ENCODE data around the gene SUMF1. TPM values are rescaled to one million over a fixed set of nuclear protein-coding genes. Genes with fewer than 3 reads are reported as not detected.

Gene SUMF1
- total RNA-seq, 1 experiment from 2014 or later: 26.6 TPM

DNA sequence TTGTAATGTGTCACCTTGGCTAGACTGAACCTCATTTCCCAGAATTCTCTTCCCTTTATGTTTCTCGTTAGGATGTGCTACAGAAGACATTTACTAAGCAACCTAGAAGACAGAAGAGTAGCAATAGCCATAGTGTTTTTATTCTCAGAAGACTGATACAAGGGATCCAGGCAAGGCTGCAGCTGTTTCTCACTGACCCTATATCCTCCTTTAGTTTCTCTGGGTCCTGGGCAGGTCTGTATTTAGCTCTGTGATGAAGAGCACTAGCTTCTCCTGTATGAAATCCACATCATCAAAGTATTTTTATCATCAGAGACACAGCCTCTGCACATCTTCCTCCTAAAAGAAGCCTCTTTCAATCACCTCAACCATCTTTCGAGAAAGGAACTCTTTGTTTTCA lies 72.5 kb downstream of the SUMF1 start:
- ATAC-seq (no peak), DNase-seq (ENCODE audit: low read depth, low spot score) (no peak)
- Histone ChIP-seq H3K27me3 (ENCODE audit: insufficient read depth, low read length) (no peaks in the 10 kb centered on the region), H2AFZ (ENCODE audit: low read depth, low read length, poor library complexity, severe bottlenecking) (no peak overlapping the region), H3K36me3 (ENCODE audit: control insufficient read depth in 1 of 2, insufficient read depth in 2 of 2, low read length in 2 of 2) (no peaks in the 10 kb centered on the region), H3K9me3 (ENCODE audit: control insufficient read depth in 1 of 2, insufficient read depth in 1 of 2, low read depth in 1 of 2, low read length in 2 of 2) (no peaks in the 10 kb centered on the region), H3K4me1 (ENCODE audit: control insufficient read depth in 1 of 2, insufficient read depth in 2 of 2, low read length in 2 of 2) (no peaks in the 10 kb centered on the region), H3K4me2 (ENCODE audit: low read length) (no peak overlapping the region), H3K9ac (ENCODE audit: low read length) (no peak overlapping the region), H3K27ac (ENCODE audit: low read depth, low read length) (no peak overlapping the region), H3K79me2 (ENCODE audit: insufficient read depth, low read length) (no peaks in the 10 kb centered on the region), H4K20me1 (ENCODE audit: insufficient read depth) (peaks cover 3% of the 10 kb centered on the region; the same call in 1 of the 2 replicates), H3K9me2 (ENCODE audit: insufficient read depth) (no peaks in the 10 kb centered on the region), H3K4me3 (replicated peaks in 1 of 2; ENCODE audit: low read depth in 1 of 2, low read length in 2 of 2) (no peak overlapping the region)
- BruUV-seq (replicated peaks): no TSS peak
- POLR2A ChIA-PET: no interaction called here
- intact Hi-C loops (cut with micrococcal nuclease): no loop called here
- CTCF ChIA-PET: no interaction called here
- RAD21 ChIA-PET (ENCODE audit: low non-redundant PET in 1 of 2, low total read pairs in 2 of 2, uncharacterized antibody in 2 of 2, unreplicated experiment in 2 of 2): no interaction called here
- no peak for TF ChIP-seq CBX3 (IDR thresholded peaks at IDR 0.05; ENCODE audit: low read depth)
- TF ChIP-seq POLR2AphosphoS5 (IDR thresholded peaks at IDR 0.05; ENCODE audit: low read depth, low read length): no peak
- no peak for TF ChIP-seq EZH2 (IDR thresholded peaks at IDR 0.05)
- TF ChIP-seq YY1 (IDR thresholded peaks at IDR 0.05; ENCODE audit: extremely low read depth, insufficient replicate concordance, low read depth, low read length): no peak
- TF ChIP-seq RAD21 (IDR thresholded peaks at IDR 0.05; ENCODE audit: low read depth): no peak
- no peak for TF ChIP-seq JUND (IDR thresholded peaks at IDR 0.05)
- no peak for TF ChIP-seq EZH2phosphoT487 (IDR thresholded peaks at IDR 0.05; ENCODE audit: borderline replicate concordance)
- TF ChIP-seq, protein P1, sequence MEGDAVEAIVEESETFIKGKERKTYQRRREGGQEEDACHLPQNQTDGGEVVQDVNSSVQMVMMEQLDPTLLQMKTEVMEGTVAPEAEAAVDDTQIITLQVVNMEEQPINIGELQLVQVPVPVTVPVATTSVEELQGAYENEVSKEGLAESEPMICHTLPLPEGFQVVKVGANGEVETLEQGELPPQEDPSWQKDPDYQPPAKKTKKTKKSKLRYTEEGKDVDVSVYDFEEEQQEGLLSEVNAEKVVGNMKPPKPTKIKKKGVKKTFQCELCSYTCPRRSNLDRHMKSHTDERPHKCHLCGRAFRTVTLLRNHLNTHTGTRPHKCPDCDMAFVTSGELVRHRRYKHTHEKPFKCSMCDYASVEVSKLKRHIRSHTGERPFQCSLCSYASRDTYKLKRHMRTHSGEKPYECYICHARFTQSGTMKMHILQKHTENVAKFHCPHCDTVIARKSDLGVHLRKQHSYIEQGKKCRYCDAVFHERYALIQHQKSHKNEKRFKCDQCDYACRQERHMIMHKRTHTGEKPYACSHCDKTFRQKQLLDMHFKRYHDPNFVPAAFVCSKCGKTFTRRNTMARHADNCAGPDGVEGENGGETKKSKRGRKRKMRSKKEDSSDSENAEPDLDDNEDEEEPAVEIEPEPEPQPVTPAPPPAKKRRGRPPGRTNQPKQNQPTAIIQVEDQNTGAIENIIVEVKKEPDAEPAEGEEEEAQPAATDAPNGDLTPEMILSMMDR (IDR thresholded peaks at IDR 0.05 in 2 of 3, conservative IDR thresholded peaks at IDR 0.05 in 1 of 3; ENCODE audit: borderline replicate concordance in 1 of 3, insufficient read depth in 1 of 3, low read depth in 2 of 3, low read length in 2 of 3): no peak
- no peak for TF ChIP-seq SIN3A (IDR thresholded peaks at IDR 0.05; ENCODE audit: low read depth)
- TF ChIP-seq SRF (IDR thresholded peaks at IDR 0.05; ENCODE audit: low read depth): no peak
- TF ChIP-seq, protein P2, sequence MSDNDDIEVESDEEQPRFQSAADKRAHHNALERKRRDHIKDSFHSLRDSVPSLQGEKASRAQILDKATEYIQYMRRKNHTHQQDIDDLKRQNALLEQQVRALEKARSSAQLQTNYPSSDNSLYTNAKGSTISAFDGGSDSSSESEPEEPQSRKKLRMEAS (IDR thresholded peaks at IDR 0.05): no peak
- TF ChIP-seq ZNF274 (IDR thresholded peaks at IDR 0.05; ENCODE audit: low read depth, low read length): no peak
- TF ChIP-seq TCF7L2 (IDR thresholded peaks at IDR 0.05; ENCODE audit: borderline replicate concordance, extremely low read depth, insufficient read depth, insufficient read length): no peak
- TF ChIP-seq, protein P3, sequence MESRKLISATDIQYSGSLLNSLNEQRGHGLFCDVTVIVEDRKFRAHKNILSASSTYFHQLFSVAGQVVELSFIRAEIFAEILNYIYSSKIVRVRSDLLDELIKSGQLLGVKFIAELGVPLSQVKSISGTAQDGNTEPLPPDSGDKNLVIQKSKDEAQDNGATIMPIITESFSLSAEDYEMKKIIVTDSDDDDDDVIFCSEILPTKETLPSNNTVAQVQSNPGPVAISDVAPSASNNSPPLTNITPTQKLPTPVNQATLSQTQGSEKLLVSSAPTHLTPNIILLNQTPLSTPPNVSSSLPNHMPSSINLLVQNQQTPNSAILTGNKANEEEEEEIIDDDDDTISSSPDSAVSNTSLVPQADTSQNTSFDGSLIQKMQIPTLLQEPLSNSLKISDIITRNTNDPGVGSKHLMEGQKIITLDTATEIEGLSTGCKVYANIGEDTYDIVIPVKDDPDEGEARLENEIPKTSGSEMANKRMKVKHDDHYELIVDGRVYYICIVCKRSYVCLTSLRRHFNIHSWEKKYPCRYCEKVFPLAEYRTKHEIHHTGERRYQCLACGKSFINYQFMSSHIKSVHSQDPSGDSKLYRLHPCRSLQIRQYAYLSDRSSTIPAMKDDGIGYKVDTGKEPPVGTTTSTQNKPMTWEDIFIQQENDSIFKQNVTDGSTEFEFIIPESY (IDR thresholded peaks at IDR 0.05; ENCODE audit: extremely low read depth, insufficient replicate concordance, low read length): no peak
- TF ChIP-seq FOSL1 (IDR thresholded peaks at IDR 0.05; ENCODE audit: low read depth): no peak
- TF ChIP-seq ZFX (IDR thresholded peaks at IDR 0.05): no peak
- TF ChIP-seq EGR1 (IDR thresholded peaks at IDR 0.05; ENCODE audit: low read depth): no peak
- no peak for TF ChIP-seq CEBPB (IDR thresholded peaks at IDR 0.05; ENCODE audit: low read depth)
- no peak for TF ChIP-seq POLR2A (IDR thresholded peaks at IDR 0.05; ENCODE audit: borderline replicate concordance, extremely low read depth, insufficient read depth, insufficient read length)
